Skeletal muscle cell (primary cell): Measurements from ENCODE around the gene OR52E2.

Experiments used
- DNase-seq: peaks from one replicate; pipeline ENCODE4 v3.0.0-alpha.2; 2010; ENCODE audit warnings: low read depth
- H3K4me3 ChIP-seq: 2 replicates; pipeline ENCODE4 v1.5.1; 2011; ENCODE audit warnings: low read depth, mild to moderate bottlenecking, control low read depth, low read length, moderate library complexity

OR52E2 gene

GRCh38 chr11:5036669-5037068 is 22.8 kb downstream of the OR52E2 start:
- no peak for DNase-seq

GRCh38 chr11:5021996-5022395 is 37.4 kb downstream of the OR52E2 start:
- no peak overlapping the region for H3K4me3 ChIP-seq
- DNase-seq: no peak

More at GRCh38 chr11:5036669-5037068, 22.8 kb downstream of the OR52E2 start:
- no peak overlapping the region for H3K4me3 ChIP-seq

- no peak overlapping the region for H3K4me3 ChIP-seq
- no peak for DNase-seq
Observed at GRCh38 chr11:5013012-5013411, 46.4 kb downstream of the OR52E2 start.

GRCh38 chr11:5011254-5011653 is 48.2 kb downstream of the OR52E2 start:
- DNase-seq: no peak
- no peak overlapping the region for H3K4me3 ChIP-seq
